ENCODE data around the gene HLA-DMA.

HLA-DMA gene

DNA sequence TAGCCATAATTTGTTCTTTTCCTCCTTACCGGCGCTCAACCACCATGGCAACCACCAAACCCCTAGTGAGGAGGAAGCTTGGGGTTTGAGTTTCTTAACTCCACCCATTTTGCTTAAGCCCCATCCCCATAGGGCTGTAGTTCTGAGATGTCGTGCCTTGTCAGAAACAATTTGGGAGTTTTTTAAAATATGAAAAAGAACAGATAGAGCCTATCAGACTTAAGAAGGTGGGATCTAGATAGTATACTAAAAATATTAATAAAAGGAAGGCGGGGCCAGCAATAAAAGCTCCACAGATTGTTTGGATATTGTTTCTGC, 21.1 kb upstream of the HLA-DMA start:
- DNase-seq = peak; percentile 18

DNA sequence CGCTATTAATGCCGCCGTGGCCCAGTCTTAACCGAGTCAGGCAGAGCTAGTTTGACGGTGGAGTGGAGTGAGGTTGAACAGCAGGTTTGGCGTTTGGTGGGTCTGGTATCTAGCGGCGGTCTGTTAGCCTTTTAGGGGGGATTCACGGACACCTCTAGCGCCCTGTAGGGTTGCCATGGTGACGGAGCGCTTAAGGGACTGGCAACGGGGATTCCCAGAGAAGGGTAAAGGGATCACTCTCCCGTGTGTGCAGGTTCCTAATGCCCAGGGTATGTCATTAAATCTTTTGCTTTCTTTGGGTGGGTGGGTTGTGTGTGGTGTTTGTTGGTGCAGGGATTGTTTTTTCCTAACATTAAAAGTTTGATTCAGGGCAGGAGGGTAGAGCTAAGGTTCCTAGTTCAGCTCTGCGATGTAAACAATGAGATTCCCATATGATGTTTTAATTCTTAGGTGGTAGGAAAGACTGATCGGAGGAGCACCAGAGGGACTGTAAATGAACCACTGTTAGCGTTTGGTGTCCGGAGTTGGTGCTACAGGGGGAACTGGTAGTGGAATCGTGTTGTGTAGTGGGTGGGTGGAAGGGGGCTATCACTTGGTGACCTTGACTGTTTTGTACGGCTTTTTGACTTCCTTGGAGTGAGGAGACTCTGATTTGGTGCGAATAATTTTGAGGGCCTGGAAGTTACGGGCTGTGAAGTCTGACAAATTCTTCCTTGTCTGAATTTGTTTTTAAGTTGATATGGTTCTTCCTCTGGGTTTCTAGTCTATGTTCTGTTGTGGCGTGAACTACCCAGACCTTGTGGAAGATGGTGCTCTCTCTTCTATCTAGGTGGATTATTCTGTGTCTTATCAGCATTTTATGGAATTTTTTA, 20.5 kb upstream of the HLA-DMA start:
- DNase-seq = peak; percentile 54

DNA sequence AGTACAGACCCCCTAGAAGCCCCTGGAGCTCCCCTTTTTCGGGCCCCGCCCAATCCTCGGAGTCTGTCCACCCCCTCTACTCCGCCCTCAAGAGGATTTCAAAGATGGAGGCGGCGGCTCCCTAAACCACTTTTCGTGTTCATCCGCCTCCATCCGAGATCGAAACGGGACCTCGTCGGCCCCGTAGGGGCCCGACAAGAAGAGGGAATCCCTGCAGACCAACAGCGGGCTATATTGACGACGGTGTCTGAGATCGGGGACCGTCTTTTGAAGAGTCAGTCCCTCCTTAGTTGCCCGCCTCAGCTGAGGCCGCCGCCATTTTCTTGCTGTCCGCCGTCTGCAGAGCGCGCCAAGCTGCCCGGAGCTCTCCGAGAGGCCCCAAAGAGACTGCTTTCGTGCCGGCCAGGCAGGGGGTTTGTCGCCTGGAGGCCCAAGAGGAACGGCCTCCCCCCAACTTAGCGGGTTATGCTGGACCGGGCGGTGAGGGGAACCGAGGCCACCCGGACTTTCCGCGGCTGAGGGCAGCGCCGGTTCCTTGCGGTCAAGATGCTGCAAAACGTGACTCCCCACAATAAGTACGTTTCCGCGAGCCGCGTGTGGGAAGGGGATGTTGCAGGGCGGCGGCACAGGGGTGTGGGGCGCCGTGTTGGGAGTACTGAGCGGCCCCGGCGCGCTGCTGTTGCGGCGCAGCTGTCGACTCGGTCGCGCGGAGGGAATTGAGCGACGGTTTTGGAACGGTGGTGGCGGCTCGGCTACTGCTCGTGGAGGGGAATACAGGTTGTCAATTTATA, 19.7 kb upstream of the HLA-DMA start:
- DNase-seq = no peak

DNA sequence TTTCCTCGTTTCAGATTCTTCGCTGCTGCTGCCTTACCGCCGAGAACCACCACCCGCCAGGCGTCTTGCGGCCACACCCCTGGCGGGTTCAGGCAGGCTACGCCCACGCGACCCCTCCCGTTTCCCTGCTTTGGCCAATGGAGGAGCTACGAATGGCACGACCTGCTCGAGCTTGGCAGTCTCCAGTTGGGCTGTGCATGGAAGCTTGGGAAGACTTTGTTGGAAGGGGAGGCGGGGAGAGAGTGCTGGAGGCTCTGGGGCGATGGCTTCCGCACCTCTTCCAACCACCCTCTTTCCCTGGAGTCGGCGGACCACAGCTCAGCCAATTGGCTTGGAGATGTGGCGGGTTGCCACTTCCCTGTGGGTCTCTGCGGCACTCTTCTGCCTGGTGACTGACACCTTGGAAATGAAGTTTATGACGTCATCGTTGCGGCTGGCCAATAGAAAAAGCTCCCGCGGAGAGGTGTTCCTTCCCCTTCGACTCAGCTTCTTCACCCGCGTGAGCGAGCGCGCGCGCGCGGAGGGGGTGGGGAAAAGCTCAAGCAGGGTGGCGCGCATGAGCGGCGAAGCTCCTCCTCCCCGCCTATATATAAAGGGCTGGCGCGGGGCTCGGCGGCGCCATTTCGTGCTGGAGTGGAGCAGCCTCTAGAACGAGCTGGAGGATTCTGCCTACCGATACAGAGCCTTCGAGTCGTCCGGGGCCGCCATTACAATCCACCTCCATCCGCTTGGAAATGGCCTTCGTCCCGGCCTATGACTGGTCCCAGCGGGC, 18.9 kb upstream of the HLA-DMA start:
- DNase-seq = peak; percentile 100

DNA sequence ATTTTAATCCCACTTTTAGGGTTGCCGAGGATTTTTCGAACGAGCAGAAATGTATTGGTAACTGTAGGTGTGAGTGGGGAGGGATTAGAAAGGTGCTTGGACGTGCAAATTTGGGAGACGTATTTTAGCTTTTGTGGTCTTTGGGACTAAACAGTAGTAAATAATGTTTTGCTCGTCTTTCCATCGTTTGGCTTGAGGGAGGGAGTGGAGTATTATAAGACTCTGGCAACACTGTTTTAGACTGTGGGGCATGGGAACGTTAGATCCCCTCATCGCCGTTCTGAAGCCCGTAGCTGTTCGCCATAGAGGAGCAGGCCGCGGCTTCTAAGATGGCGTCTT, 18.3 kb upstream of the HLA-DMA start:
- no peak for DNase-seq

DNA sequence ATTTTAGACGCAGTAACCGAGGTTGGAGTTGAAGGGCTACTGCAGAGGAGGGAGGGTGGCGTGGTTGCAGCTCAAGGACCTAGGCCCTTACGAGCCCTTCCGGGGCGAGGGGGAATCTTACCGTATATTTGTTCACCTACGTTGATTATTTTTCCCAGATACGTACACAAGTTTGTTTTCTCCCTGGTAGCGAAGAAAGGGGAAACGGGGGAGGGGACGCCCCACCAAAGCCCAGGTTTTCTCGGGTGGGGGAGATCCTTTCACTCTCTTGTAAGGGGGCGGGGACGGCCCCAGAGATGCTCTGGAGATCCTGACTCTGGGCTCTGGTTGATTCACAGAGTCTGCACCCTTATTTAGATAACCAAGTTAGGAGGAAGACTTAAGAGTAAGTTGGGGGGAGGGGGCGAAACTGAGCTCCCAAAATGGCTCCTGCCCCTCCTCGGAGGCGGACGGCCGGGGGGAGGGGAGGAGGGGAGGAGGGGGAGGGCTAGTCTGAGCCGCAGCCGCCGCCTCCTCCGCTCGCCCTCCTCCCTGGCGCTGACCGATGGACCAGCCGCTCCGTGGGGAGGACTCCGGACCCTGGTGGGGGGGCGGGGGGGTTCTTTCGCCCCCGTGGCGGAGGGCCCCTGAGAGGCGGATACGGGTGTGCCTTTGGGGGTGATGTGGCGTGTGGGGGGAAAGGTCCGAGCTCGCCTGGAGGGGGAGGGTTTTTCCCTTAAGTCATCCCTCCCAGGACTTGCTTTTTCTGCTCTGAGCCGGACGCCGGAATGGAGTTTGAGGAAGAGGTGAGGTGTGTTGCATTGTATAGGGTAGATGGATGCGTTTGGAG, 17.7 kb upstream of the HLA-DMA start:
- DNase-seq = peak; percentile 90

DNA sequence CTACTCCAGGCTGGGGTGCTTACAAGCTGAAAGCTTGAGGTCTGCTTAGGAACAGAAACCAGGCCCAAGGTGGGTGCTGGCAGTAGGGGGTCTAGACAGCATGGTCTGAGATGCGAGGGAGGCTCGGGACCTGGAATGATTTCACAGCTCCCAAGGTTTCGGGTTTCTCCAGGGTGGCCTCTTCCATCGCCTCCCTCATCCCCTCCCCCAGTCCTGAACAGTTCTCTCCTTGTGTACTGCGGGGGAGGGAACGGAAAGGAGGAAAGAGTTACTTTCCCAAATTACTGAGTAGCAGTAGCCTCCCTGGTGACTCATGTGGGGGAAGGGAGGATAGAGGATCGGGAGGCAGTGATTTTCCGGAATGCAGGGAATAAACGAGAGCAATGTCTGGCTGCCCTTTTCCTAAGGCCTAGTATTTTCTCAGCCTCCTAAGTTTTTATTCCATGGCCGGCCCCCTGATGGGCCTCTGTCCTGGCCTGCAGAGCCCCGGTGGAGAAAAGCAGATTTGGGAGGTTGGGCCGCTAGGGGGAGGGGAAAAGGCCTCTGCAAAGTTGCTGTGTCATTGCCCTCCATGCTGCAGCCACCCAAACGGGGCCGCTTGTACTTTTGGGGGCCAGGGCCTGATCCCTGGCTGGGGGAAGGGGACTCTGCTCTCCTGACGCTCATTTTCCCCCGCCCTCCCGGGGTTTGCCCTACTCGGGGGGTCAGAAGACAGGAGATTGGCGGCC, 17.0 kb upstream of the HLA-DMA start:
- DNase-seq = peak; percentile 86

DNA sequence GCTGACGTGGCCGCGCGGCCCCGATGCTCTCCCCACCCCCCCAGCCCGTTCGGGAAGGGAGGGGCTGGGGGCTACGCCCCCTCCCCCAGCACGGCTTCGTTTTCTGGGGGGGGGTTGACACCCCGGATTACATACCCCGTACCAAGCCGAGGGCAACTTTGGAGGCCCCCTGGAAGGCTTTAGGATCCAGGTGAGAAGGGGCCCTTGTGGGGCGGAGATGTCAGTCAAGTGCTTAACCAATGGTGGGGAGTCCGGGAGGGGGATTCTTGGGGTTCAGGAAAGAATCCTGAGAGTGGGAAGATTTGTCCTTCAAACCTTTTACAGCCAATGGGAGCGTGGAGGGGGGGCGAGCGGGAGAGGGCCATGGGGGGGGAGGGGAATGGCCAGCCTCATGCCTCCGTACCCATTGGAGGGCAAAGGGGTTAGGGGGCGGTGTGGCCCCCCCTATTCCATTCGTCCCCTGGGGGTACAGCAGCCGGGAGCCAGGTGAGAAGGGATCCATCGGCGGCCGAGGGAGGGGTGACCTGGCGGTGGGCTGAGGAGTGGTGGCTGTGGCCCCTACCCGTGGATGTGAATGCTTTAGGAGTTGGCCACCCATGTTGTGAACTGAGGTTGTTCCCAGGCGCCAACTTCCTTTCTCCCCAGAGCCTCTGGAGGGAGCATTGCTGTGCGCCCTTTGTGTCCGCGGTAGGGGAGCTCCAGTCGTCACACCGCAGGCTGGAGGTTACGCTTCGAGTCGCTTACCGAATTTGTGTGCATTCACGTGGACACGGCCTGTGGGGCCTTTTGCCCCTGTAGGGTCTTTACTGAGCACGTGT, 16.2 kb upstream of the HLA-DMA start:
- peak; percentile 80 for DNase-seq

DNA sequence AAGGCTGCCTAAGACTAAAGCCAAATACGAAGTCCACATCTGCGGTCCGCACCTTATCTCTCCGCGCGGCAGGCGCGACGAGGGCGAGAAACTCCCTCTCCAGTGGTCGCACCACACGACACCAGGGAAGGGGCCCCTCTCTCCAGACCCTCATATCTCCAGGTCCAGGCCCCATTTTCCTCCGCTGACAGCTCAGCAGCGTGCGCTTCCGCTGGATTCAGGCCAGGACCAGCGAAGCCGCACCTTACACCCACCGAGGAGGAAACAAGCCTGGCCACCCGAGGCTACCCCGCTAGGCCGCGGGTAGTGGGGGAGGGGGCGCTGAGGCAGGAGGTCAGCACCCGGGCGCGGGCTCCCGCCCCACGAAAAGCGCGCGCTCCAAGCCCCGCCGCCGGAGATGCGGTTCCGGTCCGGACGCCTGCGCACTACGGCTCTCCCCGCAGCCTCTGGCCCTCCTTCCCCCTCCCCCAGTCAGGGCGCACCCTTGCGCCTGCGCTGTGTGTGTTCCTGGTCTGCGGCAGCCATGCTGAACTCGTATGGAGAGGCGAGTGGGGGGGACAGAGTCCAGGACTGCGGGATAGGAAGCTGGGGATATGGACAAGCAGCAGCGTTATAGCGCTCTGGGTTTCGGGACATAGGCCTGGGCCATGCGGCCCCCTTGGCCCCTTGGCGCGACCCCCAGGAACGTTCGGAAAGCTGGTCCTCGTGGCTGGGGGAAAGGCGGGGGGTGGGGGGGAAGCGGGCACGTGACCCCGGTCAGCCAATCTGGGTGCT, 15.4 kb upstream of the HLA-DMA start, which contains the start of gene BRD2:
Gene BRD2 (plus strand): TSS at position 502 of the 774 bp plus-strand sequence. CDS start 4,305 bp downstream, outside the sequence.
- DNase-seq = peak; percentile 97

DNA sequence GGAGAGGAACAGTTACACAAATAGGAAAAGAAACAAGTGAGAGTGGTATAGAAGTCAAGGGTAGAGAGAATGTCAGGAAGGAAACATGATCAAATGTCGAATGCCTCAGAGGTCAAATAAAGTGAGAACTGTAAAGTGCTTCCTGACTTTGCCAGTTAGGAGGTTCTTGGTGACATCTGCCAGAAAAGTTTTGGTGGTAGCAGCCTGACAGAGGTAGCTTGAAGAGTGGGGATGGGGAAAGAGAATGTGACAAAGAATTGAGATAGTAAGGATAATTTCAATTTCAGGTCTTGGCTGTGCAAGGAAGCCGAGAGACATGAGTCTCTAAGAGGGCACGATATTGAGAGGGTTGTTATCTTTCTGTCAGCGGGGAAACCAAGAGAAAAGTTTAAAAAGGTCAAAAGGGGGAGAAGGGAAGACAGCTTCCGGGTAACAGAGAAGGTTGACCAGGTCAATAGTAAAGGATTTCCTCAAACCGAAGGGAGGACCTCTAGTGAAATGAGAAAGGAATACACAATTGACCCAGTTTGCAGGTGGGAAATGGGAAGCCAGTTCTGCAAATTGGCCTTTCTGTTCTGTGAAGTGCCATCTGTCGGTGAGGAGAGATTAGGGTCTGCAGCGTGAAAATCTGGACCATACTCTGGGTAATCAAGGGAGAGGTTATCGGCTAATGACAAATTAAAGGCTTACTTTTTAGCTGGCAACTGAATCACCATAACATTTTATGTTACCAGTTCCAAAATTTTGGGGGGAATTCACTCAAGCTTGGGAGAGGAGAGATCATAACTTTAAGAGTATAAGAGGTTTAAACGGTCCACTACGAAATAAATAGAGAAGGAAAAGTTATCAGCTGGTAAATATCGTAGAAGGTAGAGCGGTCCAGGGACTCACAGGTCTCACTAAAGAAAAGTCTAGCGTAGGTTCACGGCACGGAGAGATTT, 14.5 kb upstream of the HLA-DMA start:
- DNase-seq = no peak

DNA sequence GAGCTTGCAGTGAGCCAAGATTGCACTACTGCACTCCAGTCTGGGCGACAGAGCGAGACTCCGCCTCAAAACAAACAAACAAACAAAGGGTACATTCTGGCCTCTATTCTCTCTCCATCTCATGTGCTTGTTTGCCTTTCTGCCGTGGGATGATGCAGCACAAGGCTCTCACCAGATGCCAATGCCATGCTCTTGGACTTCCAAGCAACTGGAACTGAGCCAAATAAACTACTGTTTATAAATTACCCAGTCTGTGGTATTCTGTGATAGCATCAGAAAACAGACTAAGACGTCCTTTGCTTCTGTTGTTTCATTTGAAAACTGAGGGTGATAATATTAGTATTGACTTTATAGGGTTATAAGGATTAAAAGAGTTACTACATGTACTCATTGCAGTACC, 11.9 kb upstream of the HLA-DMA start:
- DNase-seq = no peak

DNA sequence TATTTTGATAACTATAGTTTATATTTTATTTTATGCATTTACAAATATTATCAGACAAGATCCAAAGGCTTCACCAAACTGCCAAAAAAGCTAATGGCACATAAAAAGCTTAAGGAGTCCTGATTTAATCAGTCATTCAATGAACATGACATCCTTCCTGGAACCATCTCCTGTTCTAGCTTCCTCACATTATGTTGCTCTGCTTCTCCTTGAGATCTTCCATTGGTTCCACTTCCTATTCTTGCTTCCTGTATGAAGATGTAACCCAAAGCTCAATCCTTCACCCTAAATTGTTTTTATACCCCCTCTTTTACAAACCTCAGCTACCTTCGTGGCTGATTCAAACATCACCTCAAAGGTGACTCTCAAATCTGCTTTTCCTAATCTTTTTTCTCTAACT, 11.0 kb upstream of the HLA-DMA start:
- DNase-seq = no peak

DNA sequence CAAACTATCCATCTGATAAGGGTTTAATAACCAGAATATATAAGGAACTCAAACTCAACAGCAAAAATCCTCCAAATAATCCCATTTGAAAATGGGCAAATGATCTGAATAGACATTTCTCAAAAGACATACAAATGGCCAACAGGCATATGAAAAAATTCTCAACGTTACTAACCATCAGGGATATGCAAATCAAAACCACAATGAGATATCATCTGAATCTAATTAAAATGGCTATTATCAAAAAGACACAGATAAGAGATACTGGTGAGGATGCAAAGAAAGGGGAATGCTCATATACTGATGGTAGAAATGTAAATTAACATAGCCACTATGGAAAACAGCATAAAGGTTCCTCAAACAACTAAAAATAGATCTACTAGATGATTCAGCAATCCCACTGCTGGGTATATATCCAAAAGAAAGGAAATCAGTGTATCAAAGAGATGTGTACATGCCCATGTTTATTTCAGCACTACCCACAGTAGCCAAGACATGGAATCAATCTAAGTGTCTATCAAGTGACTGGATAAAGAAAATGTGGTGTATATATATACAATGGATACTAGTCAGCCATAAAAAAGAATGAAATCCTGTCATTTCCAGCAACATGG, 9.4 kb upstream of the HLA-DMA start:
- DNase-seq = no peak

DNA sequence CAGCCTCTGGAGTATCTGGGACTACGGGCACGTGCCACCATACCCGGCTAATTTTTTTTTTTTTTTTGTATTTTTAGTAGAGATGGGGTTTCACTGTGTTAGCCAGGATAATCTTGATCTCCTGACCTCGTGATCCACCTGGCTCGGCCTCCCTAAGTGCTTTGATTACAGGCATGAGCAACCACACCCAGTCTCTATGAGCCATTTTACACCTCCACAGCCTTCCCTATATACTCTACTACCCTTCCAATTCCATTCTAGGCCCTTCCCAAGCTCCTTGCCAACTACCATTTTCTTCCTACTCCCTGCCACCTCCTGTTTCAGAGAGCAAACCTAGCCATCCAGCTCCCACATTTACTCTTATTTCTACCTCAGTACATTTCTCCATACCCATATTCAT, 7.7 kb upstream of the HLA-DMA start:
- DNase-seq = no peak

DNA sequence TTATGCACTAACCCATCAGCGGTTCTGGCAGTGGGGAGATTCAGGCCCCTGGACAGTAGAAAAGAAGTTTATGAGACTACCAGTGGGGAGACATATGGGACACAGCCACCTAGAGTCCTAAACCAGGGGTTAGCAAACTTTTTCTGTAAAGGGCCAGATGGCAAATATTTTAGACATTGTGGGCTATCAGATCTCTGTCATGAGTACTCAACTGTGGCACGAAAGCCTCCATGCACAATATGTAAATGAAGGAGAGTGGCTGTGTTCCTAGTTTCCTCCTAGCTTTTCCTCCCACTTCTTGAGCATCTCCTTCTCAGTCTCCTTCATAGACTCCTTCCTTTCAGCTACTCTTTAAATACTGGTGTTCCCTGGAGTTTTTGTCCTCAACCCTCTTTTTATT, 3.3 kb upstream of the HLA-DMA start:
- DNase-seq = no peak

DNA sequence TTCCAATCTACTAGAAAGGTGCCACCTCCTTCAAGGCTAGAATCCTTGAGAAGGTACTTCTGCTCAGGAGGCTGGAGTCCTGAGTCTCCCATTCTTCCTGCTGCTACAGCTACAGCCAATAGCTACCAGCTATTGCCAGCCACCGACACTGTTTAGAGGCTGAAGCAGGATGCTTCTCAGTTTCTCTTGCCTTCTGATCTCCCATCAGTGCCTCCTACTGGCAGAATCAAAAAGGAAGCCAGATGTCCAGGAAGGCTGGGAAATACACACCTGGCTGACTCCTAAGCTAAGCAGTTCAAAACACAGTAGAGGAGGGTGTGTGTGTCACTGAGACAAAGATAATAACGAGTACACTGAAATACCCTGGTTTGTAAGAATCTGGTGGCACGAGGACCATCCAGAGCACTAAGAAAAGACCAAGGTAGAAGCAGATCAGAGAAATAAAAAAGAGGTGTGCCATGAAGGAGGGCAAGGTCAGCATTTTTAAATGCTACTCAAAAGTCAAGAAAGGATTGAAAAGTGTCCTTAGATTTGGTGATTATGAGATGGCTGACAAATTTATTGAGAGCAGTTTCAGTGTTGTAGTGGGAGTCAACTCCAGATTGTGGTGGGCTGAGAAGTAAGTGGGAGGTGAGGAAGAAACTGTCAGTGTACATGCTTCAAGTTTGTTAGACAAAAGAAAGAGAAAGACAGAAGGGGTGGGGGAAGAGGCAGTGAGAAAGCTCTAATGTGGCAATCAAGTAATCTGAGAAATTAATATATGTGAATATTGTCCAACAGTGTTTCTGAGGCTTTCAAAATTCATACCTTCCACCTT, 2.3 kb upstream of the HLA-DMA start:
- no peak for DNase-seq

DNA sequence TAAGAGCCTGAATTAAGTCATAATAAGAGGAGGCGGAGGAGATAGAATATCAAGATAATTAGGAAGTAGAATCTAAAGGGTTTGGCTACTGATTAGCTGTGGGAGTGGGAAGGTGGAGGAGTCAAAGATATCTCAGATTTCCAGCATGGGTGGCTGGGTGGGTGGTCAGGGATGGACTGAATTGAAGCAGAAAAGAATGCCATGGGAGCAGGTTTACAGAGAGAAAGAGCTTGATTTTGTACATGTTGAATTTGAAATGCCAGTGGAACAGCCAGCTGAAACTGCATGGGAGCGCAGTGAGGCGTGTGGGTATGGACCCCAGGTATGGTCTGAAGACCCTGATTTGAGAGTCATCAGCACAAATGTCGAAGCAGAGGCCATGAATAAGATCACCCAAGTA, 1.4 kb upstream of the HLA-DMA start:
- no peak for DNase-seq

DNA sequence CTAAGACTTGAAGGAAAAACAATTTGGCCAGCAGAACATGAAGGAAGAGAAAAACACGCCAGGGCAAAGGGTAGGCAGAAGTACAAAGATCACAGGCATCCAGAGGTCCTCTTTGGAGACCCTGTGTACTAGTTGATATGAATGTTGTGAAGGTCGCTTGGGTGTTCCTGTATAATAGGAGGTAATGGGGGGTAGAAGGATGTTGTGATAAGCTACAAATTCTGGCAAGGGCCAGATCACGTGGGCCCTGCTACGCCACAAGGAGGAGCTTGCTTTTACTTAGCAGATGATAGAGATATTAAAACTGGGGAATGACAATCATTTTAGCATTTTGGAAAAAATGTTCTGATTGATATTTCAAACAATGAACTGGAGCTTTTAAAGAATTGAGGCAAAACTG, 878 bp upstream of the HLA-DMA start:
- no peak for DNase-seq
